Fibroblast of gingiva (primary cell): ENCODE measurements around the gene WDR31.

Source experiments
- DNase-seq: peaks from one replicate; pipeline ENCODE4 v3.0.0-alpha.2; 2011; ENCODE audit warnings: low read depth

Gene WDR31

GRCh38 chr9:113368982-113369854, 29.1 kb upstream of the WDR31 start:
- no peak for DNase-seq

- DNase-seq: no peak
Observed at GRCh38 chr9:113368348-113368981, 28.4 kb upstream of the WDR31 start.

GRCh38 chr9:113365652-113366051, 25.6 kb upstream of the WDR31 start:
- peak; percentile 60 for DNase-seq

- no peak for DNase-seq
Observed at GRCh38 chr9:113364951-113365350, 24.9 kb upstream of the WDR31 start.

- no peak for DNase-seq
Observed at GRCh38 chr9:113363336-113363735, 23.3 kb upstream of the WDR31 start.

- peak; percentile 60 for DNase-seq
Observed at GRCh38 chr9:113361304-113362018, 21.4 kb upstream of the WDR31 start.

GRCh38 chr9:113360242-113360842, 20.3 kb upstream of the WDR31 start:
- DNase-seq: no peak

GRCh38 chr9:113359385-113359784, 19.3 kb upstream of the WDR31 start:
- DNase-seq: no peak

- no peak for DNase-seq
Observed at GRCh38 chr9:113356686-113357292, 16.7 kb upstream of the WDR31 start.

GRCh38 chr9:113355040-113355596, 15.0 kb upstream of the WDR31 start:
- DNase-seq: no peak

GRCh38 chr9:113352411-113352810, 12.3 kb upstream of the WDR31 start:
- DNase-seq: no peak

GRCh38 chr9:113352006-113352405, 11.9 kb upstream of the WDR31 start:
- no peak for DNase-seq

GRCh38 chr9:113350937-113351336, 10.9 kb upstream of the WDR31 start:
- no peak for DNase-seq

- DNase-seq: no peak
Observed at GRCh38 chr9:113350107-113350661, 10.1 kb upstream of the WDR31 start.

- no peak for DNase-seq
Observed at GRCh38 chr9:113349445-113350094, 9.5 kb upstream of the WDR31 start, which contains the start of gene BSPRY. Gene BSPRY (plus strand): TSS chr9:113349541. CDS start chr9:113349580, 39 bp downstream.

GRCh38 chr9:113349066-113349444, 9.0 kb upstream of the WDR31 start:
- no peak for DNase-seq

GRCh38 chr9:113348437-113348836, 8.4 kb upstream of the WDR31 start:
- no peak for DNase-seq

- no peak for DNase-seq
Observed at GRCh38 chr9:113345671-113346070, 5.6 kb upstream of the WDR31 start.

GRCh38 chr9:113345190-113345589, 5.1 kb upstream of the WDR31 start:
- no peak for DNase-seq

- peak; percentile 74 for DNase-seq
Observed at GRCh38 chr9:113343732-113344231, 3.7 kb upstream of the WDR31 start.
